Urinary bladder (tissue), 4 donors: ENCODE data around the gene FTCD. TPM values are rescaled to one million over a fixed set of nuclear protein-coding genes. Genes with fewer than 3 reads are reported as not detected.

Experiments
- DNase-seq: peaks from one replicate; pipeline ENCODE4 v3.0.0-alpha.2; 2015; ENCODE audit errors: extremely low spot score
- H3K27ac ChIP-seq: one replicate; pipeline ENCODE4 v1.5.1; 2013; ENCODE audit warnings: low read depth, mild to moderate bottlenecking, moderate library complexity
- H3K36me3 ChIP-seq: one replicate; pipeline ENCODE4 v1.6.1; 2013; ENCODE audit warnings: mild to moderate bottlenecking, moderate library complexity; ENCODE audit not compliant: insufficient read depth
- H3K4me1 ChIP-seq: one replicate; pipeline ENCODE4 v1.6.1; 2013; ENCODE audit warnings: mild to moderate bottlenecking, moderate library complexity; ENCODE audit not compliant: insufficient read depth
- H3K4me3 ChIP-seq: one replicate; pipeline ENCODE4 v1.5.1; 2013; ENCODE audit warnings: low read depth, low read length
- whole genome bisulfite sequencing: extraction: QIAGEN DNeasy Blood & Tissue Kit; methylation state at CpG from one replicate; pipeline ENCODE4 v1.1.7; 2013; 5-methylcytosine and 5-hydroxymethylcytosine counted together
- polyA plus RNA-seq: library from polyadenylated mRNA; stranded (reverse); fragments of 200-250 nt; gene quantifications from one replicate; pipeline ENCODE4 v1.2.3, GENCODE V29; 2013
- total RNA-seq: library from RNA; depleted of rRNA; stranded (reverse); fragments of >200 nt; gene quantifications from one replicate; pipeline ENCODE4 v1.2.3, GENCODE V29; 2014
- donor health status: healthy with polysubstance abuse.
- donor health status: healthy.

The FTCD gene
- total and polyA plus RNA-seq, 2 donors = 0.48 to 0.75 TPM

DNA sequence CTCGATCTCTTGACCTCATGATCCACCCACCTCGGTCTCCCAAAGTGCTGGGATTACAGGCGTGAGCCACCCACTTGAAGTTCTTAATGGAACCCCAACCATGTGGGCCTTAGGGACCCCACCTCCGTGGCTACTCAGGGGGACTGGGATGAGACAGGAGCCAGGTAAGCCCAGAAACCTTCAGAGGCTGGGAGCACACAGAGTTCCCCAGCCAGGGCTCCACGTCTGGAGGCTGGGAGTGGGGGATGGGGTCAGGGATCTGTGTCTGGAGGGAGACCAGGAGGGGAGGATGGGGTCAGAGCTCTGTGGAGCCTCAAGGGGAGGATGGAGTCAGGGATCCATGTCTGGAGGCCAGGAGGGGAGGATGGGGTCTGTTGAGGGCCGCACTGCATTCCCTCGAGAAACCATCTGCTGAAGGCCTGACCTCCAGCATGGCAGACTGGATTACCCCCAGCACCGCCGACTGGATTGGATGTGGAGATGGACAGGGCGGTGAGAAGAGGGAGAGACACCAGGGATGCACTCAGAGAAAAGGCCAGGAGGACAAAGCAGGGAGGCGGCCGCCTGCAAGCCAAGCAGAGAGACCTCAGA lies 2.1 kb upstream of the FTCD start:
- H3K27ac ChIP-seq = no peak overlapping the region
- H3K4me1 ChIP-seq = no peaks in the 10 kb centered on the region
- H3K4me3 ChIP-seq = no peak overlapping the region
- DNase-seq = no peak
- H3K36me3 ChIP-seq = no peaks in the 10 kb centered on the region
- 94% methylated on average over 12 of the region's 12 CpGs for WGBS

DNA sequence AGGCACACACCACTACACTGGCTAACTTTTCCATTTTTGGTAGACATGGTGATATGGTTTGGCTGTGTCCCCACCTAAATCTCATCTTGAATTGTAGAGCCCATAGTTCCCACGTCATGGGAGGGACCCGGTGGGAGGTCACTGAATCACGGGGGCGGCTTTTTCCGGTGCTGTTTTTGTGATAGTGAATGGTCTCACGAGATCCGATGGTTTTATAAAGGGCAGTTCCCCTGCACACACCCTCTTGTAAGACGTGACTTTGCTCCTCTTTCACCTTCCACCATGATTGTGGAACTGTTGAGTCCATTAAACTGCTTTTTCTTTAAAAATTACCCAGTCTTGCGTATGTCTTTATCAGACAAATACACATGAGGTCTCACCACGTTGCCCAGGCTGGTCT lies 1.3 kb upstream of the FTCD start:
- no peak overlapping the region for H3K4me3 ChIP-seq
- H3K27ac ChIP-seq = no peak overlapping the region
- H3K4me1 ChIP-seq = no peaks in the 10 kb centered on the region
- 85% methylated on average over 10 of the region's 10 CpGs for WGBS
- DNase-seq = no peak
- no peaks in the 10 kb centered on the region for H3K36me3 ChIP-seq

DNA sequence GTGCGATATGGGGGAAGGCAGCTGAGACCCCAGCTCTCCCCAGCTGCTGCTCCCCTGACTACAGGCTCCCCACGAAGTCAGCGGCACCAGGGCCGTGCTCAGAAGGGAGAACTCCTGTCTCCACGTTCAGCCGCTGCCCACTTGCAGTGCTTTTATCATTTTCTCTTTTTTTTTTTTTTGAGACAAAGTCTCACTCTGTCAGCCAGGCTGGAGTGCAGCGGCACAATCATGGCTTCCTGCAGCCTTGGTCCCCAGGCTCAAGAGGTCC lies 933 bp upstream of the FTCD start:
- WGBS = 84% methylated on average over 7 of the region's 7 CpGs
- H3K4me1 ChIP-seq = no peaks in the 10 kb centered on the region
- H3K4me3 ChIP-seq = no peak overlapping the region
- no peak for DNase-seq
- H3K36me3 ChIP-seq = no peaks in the 10 kb centered on the region
- H3K27ac ChIP-seq = no peak overlapping the region

DNA sequence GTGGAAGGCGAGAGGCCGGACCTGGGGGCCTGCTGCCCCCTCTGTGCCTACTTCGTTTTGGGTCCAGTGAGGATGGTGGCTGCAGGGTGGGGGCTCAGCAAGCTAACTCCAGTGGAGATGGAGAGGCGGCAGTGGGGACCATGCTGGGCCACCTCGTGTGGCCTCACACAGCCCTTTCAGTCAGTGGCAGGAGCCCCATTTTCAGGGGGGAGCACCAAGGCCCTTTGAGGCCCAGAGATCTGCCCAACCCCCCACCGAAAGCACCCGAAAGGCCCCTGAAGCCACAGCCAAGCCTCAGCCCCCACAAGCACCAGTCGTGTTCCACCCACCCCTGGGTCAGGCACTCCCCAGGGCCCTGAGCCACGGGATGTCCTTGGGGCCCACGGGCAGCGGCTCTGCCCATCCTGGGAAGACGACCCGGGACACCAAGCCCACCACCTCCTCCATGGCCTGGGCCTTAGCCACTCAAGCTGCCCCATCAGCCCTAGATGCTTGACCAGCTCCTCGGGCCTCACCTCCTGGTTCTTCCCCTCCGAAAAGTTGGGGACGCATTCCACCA lies 345 bp downstream of the FTCD start:
- DNase-seq = no peak
- H3K4me1 ChIP-seq = no peaks in the 10 kb centered on the region
- 91% methylated on average over 16 of the region's 16 CpGs for WGBS
- no peak overlapping the region for H3K4me3 ChIP-seq
- no peaks in the 10 kb centered on the region for H3K36me3 ChIP-seq
- H3K27ac ChIP-seq = no peak overlapping the region

DNA sequence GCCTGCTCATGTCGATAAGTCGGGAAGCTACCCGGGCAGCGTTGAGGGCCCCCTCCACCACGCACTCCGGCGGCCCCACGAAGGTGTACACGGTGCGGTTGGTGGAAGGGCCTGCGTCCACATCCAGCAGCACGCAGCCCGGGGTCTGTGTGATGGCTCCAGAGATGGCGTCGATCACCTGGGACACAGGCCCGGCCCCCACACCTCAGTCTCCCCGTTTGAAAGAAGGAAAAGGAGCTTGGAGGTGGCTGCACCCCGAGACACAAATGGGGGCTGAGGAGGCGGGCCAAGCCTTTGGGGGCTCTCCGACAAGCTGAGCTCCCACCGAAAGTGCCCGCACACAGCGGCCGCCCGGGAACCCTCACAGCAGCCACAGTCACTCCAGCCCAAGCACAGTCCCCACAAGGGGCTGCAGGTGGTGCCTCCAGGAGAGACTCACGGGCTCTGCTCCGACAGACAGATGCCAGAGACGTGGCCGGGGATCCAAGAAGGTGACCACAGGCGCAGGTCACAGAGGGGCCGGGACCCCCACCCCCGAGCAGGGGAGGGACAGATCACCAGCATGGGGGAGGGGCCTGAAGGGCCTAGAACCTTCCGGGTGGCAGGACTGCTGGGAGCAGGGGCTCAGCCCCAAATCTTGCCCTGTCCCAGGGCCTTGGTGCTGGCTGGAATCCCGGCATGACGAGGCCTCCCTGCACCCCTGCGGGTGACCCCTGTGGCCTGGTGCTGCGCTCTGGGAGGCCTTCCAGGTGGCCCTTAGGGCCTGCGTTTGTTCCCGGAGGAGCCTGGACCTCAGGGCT lies 1.0 kb downstream of the FTCD start:
- no peak for DNase-seq
- Histone ChIP-seq H3K4me3 (no peak overlapping the region), H3K4me1 (no peaks in the 10 kb centered on the region), H3K27ac (no peak overlapping the region), H3K36me3 (no peaks in the 10 kb centered on the region)
- 89% methylated on average over 39 of the region's 39 CpGs for WGBS

DNA sequence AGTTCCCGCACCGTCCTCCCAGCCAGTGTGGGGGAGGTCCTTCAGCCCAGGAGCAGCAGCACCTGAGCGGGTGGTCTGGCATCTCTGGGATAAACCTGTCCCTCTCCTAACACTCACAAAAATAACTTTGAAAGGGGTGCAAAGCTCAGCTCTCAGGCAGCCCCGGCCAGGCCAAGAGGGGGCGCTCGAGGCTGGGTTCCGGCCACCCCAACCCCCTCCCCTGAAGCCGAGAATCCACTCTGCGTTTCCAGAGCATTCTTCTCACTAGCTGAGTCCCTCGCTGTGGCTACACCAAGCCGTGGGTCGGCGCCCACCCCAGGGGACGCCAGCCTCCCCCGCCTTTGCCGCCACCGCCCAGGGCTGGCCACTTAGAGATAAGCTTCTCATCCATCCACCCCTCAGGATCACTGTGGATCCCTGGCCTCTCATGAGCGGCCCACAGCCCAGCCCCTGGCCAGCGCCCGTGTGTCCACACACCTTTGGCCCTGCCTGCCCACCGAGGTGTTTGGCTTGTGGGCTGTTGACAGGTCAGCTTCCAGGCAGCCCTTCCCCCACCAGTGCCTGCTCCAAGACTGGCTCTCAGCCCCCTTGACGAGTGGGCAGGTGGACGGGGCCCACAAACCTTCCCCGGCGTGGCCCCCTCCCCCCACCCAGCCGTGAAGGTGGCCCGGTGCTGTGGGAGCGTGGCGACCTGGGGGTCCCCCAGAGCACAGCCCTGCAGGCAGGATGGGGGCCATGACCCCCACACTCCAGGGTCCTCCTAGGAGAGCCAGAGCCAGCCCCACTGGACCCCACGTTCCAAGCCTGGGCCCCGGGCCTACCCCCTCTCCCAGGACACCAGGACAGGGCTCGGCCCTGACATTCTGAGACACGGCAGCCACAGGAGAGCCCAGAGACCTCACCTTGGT lies 1.9 kb downstream of the FTCD start:
- no peaks in the 10 kb centered on the region for H3K4me1 ChIP-seq
- H3K27ac ChIP-seq = no peak overlapping the region
- DNase-seq = no peak
- WGBS = 31% methylated on average over 33 of the region's 33 CpGs
- H3K36me3 ChIP-seq = no peaks in the 10 kb centered on the region
- no peak overlapping the region for H3K4me3 ChIP-seq

DNA sequence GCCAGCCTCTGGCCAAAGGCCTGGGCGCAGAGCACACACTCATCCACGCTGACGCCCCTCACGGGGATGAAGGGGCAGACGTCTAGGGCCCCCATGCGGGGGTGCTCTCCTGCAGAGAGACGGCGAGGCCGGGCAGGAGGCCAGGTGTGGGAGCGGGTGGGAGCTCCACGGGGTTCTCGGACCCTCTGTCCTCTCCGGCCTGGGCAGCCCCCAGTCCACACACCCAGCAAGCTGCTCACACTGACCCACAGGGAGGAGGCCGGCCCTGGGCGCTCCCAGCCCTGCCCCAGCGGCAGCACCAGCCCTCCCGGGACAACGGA lies 2.5 kb downstream of the FTCD start:
- H3K36me3 ChIP-seq = no peaks in the 10 kb centered on the region
- H3K27ac ChIP-seq = no peak overlapping the region
- no peak for DNase-seq
- no peaks in the 10 kb centered on the region for H3K4me1 ChIP-seq
- H3K4me3 ChIP-seq = no peak overlapping the region
- WGBS = 26% methylated on average over 18 of the region's 18 CpGs

DNA sequence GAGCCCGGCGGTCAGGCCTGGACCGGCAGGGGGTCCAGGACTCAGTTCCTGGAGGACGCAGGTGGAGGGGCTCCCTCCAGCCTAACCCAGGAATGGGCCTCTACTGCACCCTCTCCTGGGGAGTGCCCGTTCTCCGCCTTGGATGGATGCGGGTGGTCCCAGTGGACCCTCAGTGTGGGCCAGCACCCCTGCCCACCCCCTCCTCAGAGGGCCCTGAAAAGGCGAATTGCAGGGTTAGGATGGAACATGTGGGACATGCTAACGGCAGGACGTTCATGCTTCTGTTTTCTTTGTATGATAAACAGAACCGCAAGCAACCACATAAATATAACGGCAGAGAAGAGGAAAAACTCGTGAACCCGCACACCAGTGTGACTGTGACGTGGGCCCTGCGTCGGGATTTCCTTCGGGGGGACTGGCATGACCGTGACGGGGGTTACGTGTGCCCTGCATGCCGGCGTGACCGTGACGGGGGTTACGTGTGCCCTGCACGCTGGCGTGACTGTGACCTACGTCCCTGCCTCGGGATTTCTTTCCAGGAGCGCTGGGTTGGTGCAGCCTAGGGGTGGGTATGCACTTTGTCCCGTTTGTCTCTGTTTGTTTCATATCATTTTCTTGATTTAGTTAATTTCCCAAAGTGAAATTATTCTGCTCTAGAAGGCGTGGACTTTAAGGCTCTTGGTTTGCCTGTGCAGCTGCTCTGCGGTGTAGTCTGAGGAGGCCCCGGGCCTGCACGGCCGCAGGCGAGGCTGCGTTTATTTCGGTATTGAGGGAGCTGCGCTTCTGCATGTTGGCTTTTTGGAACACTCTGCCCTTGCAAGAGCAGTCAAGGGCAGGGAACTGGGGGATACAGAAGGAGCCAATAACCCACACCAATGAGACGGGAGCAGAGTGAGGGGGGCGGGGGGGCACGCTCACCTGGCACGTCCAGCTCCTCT lies 3.1 kb downstream of the FTCD start:
- Histone ChIP-seq H3K4me1 (no peaks in the 10 kb centered on the region), H3K36me3 (no peaks in the 10 kb centered on the region), H3K4me3 (no peak overlapping the region), H3K27ac (no peak overlapping the region)
- no peak for DNase-seq
- whole genome bisulfite sequencing = 86% methylated on average over 45 of the region's 45 CpGs

DNA sequence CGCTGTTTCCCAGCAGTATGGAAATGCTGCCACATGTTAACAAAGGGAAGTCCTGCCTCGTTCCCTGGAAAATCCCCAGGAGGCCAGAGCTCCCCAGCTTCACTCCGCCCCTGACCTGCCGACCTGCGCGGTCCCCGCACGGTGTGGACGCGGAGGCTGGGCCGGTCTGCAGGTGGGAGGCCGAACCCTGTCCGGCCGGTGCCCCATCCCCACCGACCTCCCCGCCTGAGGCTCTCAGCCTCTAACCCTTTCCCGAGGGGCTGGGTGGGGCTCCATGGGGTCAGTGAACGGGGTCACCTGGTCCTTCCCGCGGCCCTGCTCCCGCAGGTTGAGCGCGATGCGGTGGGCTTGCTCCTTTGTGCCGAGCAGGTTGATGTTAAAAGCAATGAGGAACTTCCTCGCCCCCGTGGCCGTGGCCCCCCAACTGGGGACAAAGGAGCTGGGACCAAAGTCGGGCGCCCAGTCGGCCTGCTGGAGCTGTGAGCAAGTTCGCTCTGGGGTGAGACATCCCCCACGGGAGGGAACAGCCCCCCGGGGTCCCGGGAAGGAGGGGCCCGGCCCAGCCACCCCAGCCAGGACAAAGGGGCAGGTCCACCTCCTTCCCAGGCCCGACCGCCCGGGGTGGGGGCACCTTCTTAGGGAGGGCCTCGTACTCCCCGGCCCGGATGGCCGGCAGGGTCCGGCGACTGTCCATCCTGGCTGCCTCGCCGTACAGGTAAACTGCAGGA lies 4.0 kb downstream of the FTCD start:
- 88% methylated on average over 47 of the region's 47 CpGs for WGBS
- Histone ChIP-seq H3K4me1 (no peaks in the 10 kb centered on the region), H3K4me3 (no peak overlapping the region), H3K36me3 (no peaks in the 10 kb centered on the region), H3K27ac (no peak overlapping the region)
- DNase-seq = no peak

DNA sequence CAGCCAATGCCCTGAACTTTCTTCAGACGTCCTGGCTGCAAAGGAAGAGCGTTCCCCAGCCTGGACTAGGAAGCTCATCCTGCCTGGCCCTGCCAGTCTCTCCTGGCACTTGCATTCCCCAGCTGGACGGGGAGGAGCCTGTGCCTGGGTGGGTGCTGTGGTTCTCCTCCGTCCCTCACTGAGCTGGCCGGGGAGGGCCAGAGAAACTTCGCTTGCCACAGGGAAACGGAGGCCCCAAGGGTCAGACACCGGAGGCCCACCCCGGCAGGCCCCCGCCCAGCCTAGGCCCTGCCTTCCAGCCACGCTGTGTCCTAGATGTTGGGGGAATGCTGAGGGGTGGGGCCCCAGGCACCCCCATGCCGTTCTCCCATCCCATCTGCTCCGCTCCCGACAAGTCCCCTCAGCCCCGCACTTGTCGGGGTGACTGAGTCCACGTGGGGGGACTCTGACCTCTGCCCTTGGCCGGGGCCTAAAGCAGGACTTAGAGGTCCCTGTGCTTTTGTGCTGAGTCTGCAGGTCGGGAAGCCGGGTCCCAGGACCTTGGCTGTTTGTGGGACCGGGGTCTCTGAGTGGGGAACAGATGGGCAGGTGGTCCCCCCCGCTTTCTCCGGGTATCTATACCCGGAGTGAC lies 4.8 kb downstream of the FTCD start:
- 86% methylated on average over 24 of the region's 24 CpGs for WGBS
- no peaks in the 10 kb centered on the region for H3K4me1 ChIP-seq
- no peak overlapping the region for H3K27ac ChIP-seq
- DNase-seq = no peak
- no peaks in the 10 kb centered on the region for H3K36me3 ChIP-seq
- no peak overlapping the region for H3K4me3 ChIP-seq

DNA sequence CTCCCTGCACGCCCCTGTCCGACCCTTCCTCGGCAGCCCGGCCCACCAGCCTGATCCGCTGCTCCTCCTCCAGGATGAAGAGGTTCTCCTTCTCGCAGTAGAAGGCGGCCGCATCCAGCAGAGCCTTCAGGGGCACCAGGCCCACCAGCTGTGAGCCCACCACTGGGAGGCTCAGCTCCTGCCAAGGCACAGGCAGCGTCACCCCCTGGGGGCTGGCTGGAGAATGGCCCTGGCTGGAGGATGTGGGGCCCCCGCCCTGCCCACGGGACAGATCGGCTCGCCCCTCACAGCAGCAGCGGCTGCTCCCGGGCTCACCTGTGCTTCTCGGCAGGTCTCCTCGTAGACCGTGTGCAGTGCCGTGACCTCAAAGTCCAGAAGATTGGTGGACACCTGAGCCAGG lies 5.3 kb downstream of the FTCD start:
- no peaks in the 10 kb centered on the region for H3K36me3 ChIP-seq
- H3K27ac ChIP-seq = no peak overlapping the region
- WGBS = 80% methylated on average over 19 of the region's 19 CpGs
- no peak for DNase-seq
- H3K4me1 ChIP-seq = no peaks in the 10 kb centered on the region
- H3K4me3 ChIP-seq = no peak overlapping the region

DNA sequence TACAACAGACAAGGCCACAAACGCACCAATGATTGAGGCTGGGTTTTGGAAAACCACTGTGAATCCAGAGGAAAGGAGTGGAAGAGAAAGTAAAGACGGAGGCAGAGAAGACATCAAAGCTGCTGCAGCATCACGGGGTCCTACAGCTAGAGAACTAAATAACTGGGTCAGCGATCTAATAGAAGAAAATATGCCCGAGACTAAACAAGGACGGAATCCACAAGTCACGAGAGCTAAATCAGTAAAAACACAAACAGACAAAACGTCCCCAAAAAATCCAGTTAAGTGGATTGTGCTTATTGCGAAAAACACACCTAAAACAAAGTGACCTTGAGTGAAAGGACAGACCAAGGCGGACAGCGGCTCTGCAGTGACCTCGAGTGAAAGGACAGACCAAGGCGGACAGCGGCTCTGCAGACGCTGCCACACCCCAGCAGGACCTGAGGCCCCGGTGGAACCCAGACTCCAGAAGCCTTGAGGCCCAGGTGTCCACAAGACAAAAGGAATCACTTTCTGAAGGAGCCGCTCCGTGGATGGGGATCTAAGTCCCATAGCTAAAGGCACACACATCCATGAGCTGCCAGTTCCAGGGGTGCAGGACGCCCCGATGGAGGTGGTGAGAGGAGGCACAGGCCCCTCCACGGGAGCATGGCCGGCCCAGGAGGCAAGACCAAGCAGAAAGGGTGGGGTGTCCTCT lies 6.0 kb downstream of the FTCD start:
- no peak overlapping the region for H3K4me3 ChIP-seq
- H3K4me1 ChIP-seq = no peaks in the 10 kb centered on the region
- no peak overlapping the region for H3K27ac ChIP-seq
- no peak for DNase-seq
- H3K36me3 ChIP-seq = no peaks in the 10 kb centered on the region
- 88% methylated on average over 22 of the region's 22 CpGs for WGBS
